ENCODE data around the gene TTLL8.

DNA sequence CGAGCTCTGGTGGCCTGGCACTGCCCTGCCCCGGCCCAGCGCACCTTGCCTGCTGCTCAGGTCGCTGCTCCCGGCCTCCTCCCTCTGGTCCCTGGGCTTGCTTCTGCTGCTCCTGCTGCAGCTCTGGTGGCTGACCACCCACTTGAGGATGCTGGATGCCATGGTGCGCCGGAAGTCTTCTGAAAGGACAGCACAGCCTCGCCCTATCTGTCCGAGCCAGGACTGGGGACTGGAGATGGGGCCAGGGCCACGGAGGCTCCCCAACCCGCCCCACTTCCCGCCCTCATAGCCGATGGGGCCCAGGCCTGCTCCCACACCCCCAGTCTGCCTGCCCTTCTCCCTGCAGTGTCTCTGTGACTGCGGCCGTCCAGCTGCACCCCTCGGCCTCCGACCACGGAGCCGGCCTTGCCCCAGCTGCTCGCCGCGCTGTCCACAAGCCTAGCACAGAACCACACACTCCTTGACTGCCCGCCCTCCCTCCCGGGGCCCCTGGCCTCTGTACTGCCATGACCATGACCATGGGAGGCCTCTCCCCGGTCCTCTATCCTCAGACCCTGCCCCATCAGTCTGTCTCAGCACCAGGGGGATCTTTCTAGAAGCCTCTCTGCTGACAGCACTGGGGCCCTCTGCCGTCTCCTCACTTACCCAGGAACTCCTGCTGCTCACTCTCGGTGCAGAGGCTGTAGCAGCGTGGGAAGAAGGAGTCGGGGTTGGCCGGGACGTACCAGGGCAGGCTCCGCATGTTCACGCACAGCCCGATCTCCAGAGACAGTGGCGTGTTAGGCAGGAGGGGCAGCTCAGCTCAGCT lies 12.7 kb downstream of the TTLL8 start:
- TF ChIP-seq HDGF (IDR thresholded peaks at IDR 0.05; ENCODE audit: borderline replicate concordance) (no peak), SP1 (IDR thresholded peaks at IDR 0.05) (no peak)
